ENCODE results near the gene TMEM87A. TPM values are rescaled to one million over a fixed set of nuclear protein-coding genes. Genes with fewer than 3 reads are reported as not detected.

TMEM87A gene
- total and polyA plus RNA-seq, 2 experiments from 2014 or later, result 41.8 to 43.5 TPM

GRCh38 chr15:42178056-42178455 lies 95.2 kb downstream of the TMEM87A start:
- Histone ChIP-seq H3K4me3 (no peak overlapping the region), H3K79me2 (replicated peaks; ENCODE audit: insufficient read depth) (no peaks in the 10 kb centered on the region), H3K4me2 (no peak overlapping the region), H3K4me1 (ENCODE audit: insufficient read depth) (no peaks in the 10 kb centered on the region), H3K36me3 (ENCODE audit: insufficient read depth) (peaks cover 16% of the 10 kb centered on the region), H3K27ac (ENCODE audit: low read depth) (no peak overlapping the region), H4K20me1 (replicated peaks; ENCODE audit: insufficient read depth) (no peaks in the 10 kb centered on the region), H3F3A (replicated peaks; ENCODE audit: low read depth) (no peaks in the 10 kb centered on the region), H3K27me3 (ENCODE audit: insufficient read depth) (no peaks in the 10 kb centered on the region), H3K9me2 (ENCODE audit: insufficient read depth) (no peaks in the 10 kb centered on the region), H2AFZ (no peak overlapping the region)
- ATAC-seq, result no peak
- Mint-ChIP-seq H3K9me3 (no peaks in the 10 kb centered on the region), H3K4me1 (no peaks in the 10 kb centered on the region), H3K4me3 (no peak overlapping the region), H3K36me3 (ENCODE audit: low read depth) (peaks cover 50% of the 10 kb centered on the region; the same call in 2 of the 3 replicates), H3K27me3 (ENCODE audit: insufficient read depth, low read depth, poor library complexity) (no peaks in the 10 kb centered on the region), H3K27ac (no peak overlapping the region)
- DNase-seq (ENCODE audit: low spot score), result no peak
- TF ChIP-seq REST (IDR thresholded peaks at IDR 0.05; ENCODE audit: unreplicated experiment) (no peak), JUNB (IDR thresholded peaks at IDR 0.05; ENCODE audit: unreplicated experiment) (no peak), NANOG (IDR thresholded peaks at IDR 0.05; ENCODE audit: borderline replicate concordance) (no peak), ETS1 (IDR thresholded peaks at IDR 0.05) (no peak), CTCF (conservative IDR thresholded peaks at IDR 0.05; ENCODE audit: low read depth in 2 of 2) (no peak), ZNF114 (CRISPR knock-in tag; IDR thresholded peaks at IDR 0.05) (no peak), CREB1 (CRISPR knock-in tag; IDR thresholded peaks at IDR 0.05; ENCODE audit: low read depth) (no peak), ZNF331 (CRISPR knock-in tag; IDR thresholded peaks at IDR 0.05; ENCODE audit: low read depth) (no peak), POLR2AphosphoS5 (IDR thresholded peaks at IDR 0.05; ENCODE audit: low read depth) (no peak), ZNF462 (CRISPR knock-in tag; IDR thresholded peaks at IDR 0.05) (no peak), EZH2 (IDR thresholded peaks at IDR 0.05; ENCODE audit: low read depth, unreplicated experiment) (no peak), EZH2phosphoT487 (IDR thresholded peaks at IDR 0.05; ENCODE audit: unreplicated experiment) (no peak)
